ENCODE data around the gene SERPIND1.
"Not testable (repeated sequence)": the region's sequence is repeated elsewhere in the genome, so short reads cannot be mapped to it uniquely, and the experiment has no call there.

DNA sequence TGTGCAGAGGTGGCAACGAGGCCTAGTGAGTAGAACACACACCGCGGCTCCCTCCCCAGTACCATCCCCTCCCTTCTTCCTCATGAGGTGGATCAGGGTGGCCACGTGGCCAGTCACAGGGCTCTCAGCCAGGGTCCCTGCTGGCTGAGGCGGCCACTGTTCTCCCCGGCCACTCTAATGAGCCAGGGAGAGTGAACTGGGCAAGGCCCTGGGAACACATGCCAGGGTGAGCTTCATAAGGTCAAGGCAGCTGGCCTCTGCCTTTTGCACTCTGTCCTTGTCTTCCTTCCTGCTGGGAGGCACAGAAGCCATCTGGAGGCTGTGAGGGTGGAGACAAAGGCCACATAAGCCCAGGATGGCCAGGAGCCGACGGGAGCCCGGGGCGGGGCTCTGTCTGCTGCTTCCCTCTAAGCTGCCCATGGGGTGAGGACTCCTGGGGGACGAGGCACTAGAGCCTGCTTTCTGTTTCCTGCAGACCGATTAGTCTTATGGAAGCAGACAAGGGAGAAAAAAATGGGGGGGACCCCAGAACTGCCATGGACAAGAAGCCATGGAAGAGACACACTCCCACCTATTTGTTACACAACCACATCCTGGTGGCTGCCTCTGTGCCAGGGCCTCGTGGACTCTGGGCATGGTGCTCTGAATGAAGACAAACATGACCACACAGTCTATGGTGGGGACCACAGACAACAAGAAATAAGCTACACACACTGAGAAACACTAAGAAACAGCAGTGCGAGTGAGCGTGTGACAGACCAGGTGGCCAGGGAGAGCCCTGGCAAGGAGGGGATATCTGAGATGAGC lies 38.4 kb upstream of the SERPIND1 start:
- TF ChIP-seq EZH2phosphoT487 (IDR thresholded peaks at IDR 0.05; ENCODE audit: borderline replicate concordance), result not testable (repeated sequence)
- TF ChIP-seq, protein P1, sequence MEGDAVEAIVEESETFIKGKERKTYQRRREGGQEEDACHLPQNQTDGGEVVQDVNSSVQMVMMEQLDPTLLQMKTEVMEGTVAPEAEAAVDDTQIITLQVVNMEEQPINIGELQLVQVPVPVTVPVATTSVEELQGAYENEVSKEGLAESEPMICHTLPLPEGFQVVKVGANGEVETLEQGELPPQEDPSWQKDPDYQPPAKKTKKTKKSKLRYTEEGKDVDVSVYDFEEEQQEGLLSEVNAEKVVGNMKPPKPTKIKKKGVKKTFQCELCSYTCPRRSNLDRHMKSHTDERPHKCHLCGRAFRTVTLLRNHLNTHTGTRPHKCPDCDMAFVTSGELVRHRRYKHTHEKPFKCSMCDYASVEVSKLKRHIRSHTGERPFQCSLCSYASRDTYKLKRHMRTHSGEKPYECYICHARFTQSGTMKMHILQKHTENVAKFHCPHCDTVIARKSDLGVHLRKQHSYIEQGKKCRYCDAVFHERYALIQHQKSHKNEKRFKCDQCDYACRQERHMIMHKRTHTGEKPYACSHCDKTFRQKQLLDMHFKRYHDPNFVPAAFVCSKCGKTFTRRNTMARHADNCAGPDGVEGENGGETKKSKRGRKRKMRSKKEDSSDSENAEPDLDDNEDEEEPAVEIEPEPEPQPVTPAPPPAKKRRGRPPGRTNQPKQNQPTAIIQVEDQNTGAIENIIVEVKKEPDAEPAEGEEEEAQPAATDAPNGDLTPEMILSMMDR (conservative IDR thresholded peaks at IDR 0.05; ENCODE audit: low read length), result not testable (repeated sequence)
